Sigmoid colon (tissue), 7 donors: ENCODE measurements around the gene APAF1. TPM values are rescaled to one million over a fixed set of nuclear protein-coding genes. Genes with fewer than 3 reads are reported as not detected.

Experiments
- DNase-seq: peaks from one replicate; pipeline ENCODE4 v3.0.0-alpha.2; 2019
- H3K27ac ChIP-seq, 4 donors: fragments of 200-600 bp; sonication (generic); one replicate each; pipeline ENCODE4 v1.5.1; 2016 to 2019; ENCODE audit warnings: mild to moderate bottlenecking in 1 of 4
- H3K27me3 ChIP-seq, 3 donors: fragments of 200-600 bp; sonication (generic); one replicate each; pipeline ENCODE4 v1.5.1; 2019; ENCODE audit warnings: mild to moderate bottlenecking in 1 of 3
- H3K36me3 ChIP-seq, 4 donors: fragments of 200-600 bp; sonication (generic); one replicate each; pipeline ENCODE4 v1.5.1; 2016 to 2019
- H3K4me1 ChIP-seq, 4 donors: fragments of 200-600 bp; sonication (generic); one replicate each; pipeline ENCODE4 v1.5.1; 2017 to 2019
- H3K4me3 ChIP-seq, 4 donors: fragments of 200-600 bp; sonication (generic); one replicate each; pipeline ENCODE4 v1.5.1; 2017 to 2019; ENCODE audit warnings: mild to moderate bottlenecking in 2 of 4, moderate library complexity in 1 of 4
- H3K9me3 ChIP-seq, 4 donors: fragments of 200-600 bp in 3 of 4; sonication (generic) in 3 of 4; one replicate each; pipeline versions ENCODE4 v1.5.1 to v1.6.1; 2013 to 2019
- EP300 ChIP-seq, 4 donors: sonication (generic); formaldehyde crosslinking; IDR thresholded peaks; one replicate each; pipeline ENCODE4 v1.6.1; 2017; ENCODE audit warnings: antibody characterized with exemption in 4 of 4
- POLR2A ChIP-seq, 2 donors: fragments of 450-650 bp; IDR thresholded peaks; one replicate each; pipeline ENCODE4 v1.6.1; 2016; ENCODE audit warnings: antibody characterized with exemption in 2 of 2, mild to moderate bottlenecking in 2 of 2, moderate library complexity in 2 of 2
- POLR2AphosphoS5 ChIP-seq, 4 donors: sonication (generic); formaldehyde crosslinking; IDR thresholded peaks; one replicate each; pipeline ENCODE4 v1.6.1; 2017; ENCODE audit warnings: antibody characterized with exemption in 4 of 4
- WGBS, 2 donors: extraction: QIAGEN DNeasy Blood & Tissue Kit; methylation state at CpG; one replicate each; pipeline ENCODE4 v1.1.7; 2013; 5-methylcytosine and 5-hydroxymethylcytosine counted together
- intact Hi-C: fragments of 100-400 bp; cut with DNase I; formaldehyde crosslinking; loops from one replicate; pipeline ENCODE4 v1.15.1; 2023
- polyA plus RNA-seq, 3 donors: library from polyadenylated mRNA; stranded (reverse); fragments of 200-250 nt; gene quantifications; one replicate each; pipeline ENCODE4 v1.2.3, GENCODE V29; 2013
- total RNA-seq, 4 donors: library from RNA; depleted of rRNA; stranded (reverse); fragments of >200 nt; gene quantifications; one replicate each; pipeline ENCODE4 v1.1.0, GENCODE V29; 2016
- TF ChIP-seq, protein P1 (sequence below), 4 experiments: fragments of 450-650 bp in 3 of 4; fragments of 200-600 bp in 1 of 4; IDR thresholded peaks; one replicate each; pipeline ENCODE4 v1.5.1; 2016 to 2019; ENCODE audit warnings: antibody characterized with exemption in 4 of 4, mild to moderate bottlenecking in 3 of 4, moderate library complexity in 2 of 4
- donor health status: healthy with polysubstance abuse.
- donor health status: Bipolar disorder and iron deficiency.
- donor health status: healthy.

The APAF1 gene
- total and polyA plus RNA-seq, 7 donors: 6.2 to 20.1 (median 14.6) TPM

DNA sequence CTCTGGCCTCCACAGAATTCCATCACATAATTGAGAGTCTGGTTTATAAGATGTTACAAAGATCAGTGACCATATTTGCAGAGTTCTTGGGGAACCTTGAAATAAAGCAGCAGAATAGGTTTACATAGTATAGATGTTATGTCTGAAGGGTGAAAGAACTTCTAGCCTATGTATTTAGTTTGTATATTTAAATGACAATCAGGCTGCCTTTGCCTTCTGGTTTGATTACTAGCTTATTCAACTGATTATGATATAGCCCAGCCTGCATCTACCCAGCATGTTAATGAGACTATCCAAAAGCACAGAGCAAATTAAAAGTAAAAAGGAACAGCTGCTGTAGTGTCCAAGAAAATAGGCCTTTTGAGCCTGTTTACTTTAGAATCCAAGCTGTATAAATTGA lies 85.3 kb downstream of the APAF1 start:
- no peak overlapping the region for H3K27ac ChIP-seq
- TF ChIP-seq, protein P1, sequence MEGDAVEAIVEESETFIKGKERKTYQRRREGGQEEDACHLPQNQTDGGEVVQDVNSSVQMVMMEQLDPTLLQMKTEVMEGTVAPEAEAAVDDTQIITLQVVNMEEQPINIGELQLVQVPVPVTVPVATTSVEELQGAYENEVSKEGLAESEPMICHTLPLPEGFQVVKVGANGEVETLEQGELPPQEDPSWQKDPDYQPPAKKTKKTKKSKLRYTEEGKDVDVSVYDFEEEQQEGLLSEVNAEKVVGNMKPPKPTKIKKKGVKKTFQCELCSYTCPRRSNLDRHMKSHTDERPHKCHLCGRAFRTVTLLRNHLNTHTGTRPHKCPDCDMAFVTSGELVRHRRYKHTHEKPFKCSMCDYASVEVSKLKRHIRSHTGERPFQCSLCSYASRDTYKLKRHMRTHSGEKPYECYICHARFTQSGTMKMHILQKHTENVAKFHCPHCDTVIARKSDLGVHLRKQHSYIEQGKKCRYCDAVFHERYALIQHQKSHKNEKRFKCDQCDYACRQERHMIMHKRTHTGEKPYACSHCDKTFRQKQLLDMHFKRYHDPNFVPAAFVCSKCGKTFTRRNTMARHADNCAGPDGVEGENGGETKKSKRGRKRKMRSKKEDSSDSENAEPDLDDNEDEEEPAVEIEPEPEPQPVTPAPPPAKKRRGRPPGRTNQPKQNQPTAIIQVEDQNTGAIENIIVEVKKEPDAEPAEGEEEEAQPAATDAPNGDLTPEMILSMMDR (IDR thresholded peaks at IDR 0.05): no peak
- no peak for TF ChIP-seq POLR2AphosphoS5 (IDR thresholded peaks at IDR 0.05)
- TF ChIP-seq POLR2A (IDR thresholded peaks at IDR 0.05): no peak
- TF ChIP-seq EP300 (IDR thresholded peaks at IDR 0.05): no peak
- H3K4me1 ChIP-seq: peaks cover 0 to 3% (median 0%) of the 10 kb centered on the region in 4 donors
- intact Hi-C loops: no loop called here
- H3K27me3 ChIP-seq: no peaks in the 10 kb centered on the region
- H3K4me3 ChIP-seq: no peak overlapping the region
- H3K36me3 ChIP-seq: peaks cover 5 to 60% (median 22%) of the 10 kb centered on the region in 4 donors
- no peaks in the 10 kb centered on the region for H3K9me3 ChIP-seq
- no peak for DNase-seq

DNA sequence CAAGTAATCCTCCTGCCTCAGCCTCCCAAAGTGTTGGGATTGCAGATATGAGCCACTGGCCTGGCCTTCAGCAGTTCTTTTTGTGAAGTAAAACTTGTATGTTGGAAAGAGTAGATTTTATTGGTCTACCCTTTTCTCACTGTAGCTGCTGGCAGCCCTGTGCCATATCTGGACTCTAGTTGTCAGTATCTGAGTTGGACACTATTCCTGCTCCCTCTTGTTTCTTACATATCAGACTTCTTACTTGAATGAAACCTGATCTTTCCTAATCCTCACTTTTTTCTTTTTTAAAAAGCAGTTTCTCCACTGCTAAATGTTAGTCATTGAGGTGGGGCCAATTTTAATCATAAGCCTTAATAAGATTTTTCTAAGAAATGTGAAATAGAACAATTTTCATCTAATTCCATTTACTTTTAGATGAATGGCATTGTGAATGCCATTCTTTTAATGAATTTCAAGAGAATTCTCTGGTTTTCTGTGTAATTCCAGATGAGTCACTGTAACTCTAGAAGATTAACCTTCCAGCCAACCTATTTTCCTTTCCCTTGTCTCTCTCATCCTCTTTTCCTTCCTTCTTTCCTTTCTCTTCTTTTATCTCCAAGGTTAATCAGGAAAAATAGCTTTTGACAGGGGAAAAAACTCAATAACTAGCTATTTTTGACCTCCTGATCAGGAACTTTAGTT lies 88.7 kb downstream of the APAF1 start:
- Histone ChIP-seq H3K36me3 (peaks cover 5 to 45% (median 12%) of the 10 kb centered on the region in 4 donors), H3K27me3 (no peaks in the 10 kb centered on the region)
- intact Hi-C loops: no loop called here

DNA sequence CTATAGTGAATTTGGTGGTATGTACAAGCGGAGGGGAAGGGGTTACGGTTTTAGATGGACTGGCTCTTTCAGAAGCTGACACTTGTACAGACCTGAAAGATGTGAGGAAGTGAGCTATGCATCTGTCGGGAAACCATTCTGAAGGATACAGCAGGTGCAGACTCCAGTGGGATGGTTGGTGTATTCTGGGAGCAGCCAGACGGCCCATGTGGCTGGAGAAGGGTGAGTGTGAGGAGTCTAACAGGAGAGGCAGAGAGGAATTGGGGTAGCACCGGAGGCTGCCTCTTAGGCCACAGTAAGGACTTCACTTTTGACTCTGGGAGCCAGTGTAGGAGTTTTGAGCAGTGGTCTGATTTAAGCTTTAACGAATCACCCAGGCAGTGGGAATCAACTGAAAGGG lies 90.7 kb downstream of the APAF1 start:
- H3K27ac ChIP-seq: no peak overlapping the region
- H3K27me3 ChIP-seq: no peaks in the 10 kb centered on the region
- H3K9me3 ChIP-seq: no peaks in the 10 kb centered on the region
- H3K36me3 ChIP-seq: peaks cover 0 to 32% (median 9%) of the 10 kb centered on the region in 4 donors
- intact Hi-C loops: no loop called here
- H3K4me1 ChIP-seq: peaks cover 0 to 13% (median 9%) of the 10 kb centered on the region in 4 donors
- H3K4me3 ChIP-seq: no peak overlapping the region
- 95 to 98% methylated on average over 6 of the region's 6 CpGs for WGBS, 2 donors
- no peak for DNase-seq
- no peak for TF ChIP-seq EP300 (IDR thresholded peaks at IDR 0.05)
- no peak for TF ChIP-seq POLR2AphosphoS5 (IDR thresholded peaks at IDR 0.05)
- TF ChIP-seq, protein P1 (IDR thresholded peaks at IDR 0.05): no peak
- TF ChIP-seq POLR2A (IDR thresholded peaks at IDR 0.05): no peak

More for the DNA sequence above, 88.7 kb downstream of the APAF1 start:
- Histone ChIP-seq H3K9me3 (no peaks in the 10 kb centered on the region), H3K4me3 (no peak overlapping the region), H3K4me1 (peaks cover 0 to 13% (median 9%) of the 10 kb centered on the region in 4 donors), H3K27ac (no peak overlapping the region)
- TF ChIP-seq POLR2AphosphoS5 (IDR thresholded peaks at IDR 0.05): no peak
- DNase-seq: no peak

DNA sequence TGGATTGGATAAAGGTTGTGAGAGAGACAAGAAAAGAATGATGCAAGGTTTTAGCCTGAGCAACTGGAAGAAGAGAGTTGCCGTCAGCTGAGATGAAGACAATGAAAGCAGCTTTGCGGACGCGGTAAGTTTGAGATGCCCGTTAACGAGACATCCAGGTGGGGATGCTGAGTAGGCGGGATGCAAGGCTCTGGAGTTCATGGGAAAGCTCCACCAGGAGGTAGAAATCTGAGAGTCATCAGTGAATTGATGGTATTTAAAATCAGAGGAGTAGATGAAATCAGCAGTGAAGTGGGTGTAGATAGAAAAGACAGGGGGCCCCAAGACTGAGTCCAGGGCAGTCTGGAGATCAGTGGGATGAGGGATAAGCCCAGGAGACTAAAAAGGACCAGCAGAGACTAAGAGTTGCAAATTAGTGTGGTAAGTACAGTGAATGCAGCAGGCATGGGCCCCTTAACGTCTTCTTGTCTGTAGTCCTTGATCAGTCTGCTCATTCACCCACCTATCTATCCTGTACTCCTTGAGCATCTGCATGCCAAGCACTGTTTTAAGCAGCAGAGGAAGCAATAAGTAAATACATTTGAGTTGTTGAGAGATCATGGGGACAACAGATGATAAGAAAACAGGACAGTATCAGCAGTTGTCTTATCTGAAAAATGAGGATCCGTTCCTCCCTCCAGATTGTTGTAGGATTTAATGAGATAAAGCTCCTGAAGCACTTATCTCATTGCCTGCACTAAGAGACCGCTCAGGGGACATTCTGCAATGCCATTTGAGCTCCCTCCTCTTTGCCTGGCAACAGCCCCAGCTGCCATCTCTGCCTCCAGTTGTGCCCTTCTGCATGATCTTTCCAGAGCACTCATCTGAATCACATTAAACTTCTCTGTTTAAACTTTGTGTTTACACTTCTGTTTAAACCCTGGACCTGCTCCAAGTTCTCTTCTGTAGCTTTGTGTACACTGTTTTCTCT lies 91.5 kb downstream of the APAF1 start:
- H3K4me1 ChIP-seq: peaks cover 0 to 13% (median 9%) of the 10 kb centered on the region in 4 donors
- WGBS, 2 donors: 80 to 88% methylated on average over 10 of the region's 10 CpGs
- no peaks in the 10 kb centered on the region for H3K9me3 ChIP-seq
- intact Hi-C loops: no loop called here
- TF ChIP-seq, protein P1 (IDR thresholded peaks at IDR 0.05): no peak
- no peak for TF ChIP-seq POLR2A (IDR thresholded peaks at IDR 0.05)
- TF ChIP-seq EP300 (IDR thresholded peaks at IDR 0.05): no peak
- TF ChIP-seq POLR2AphosphoS5 (IDR thresholded peaks at IDR 0.05): no peak
- no peak for DNase-seq
- no peak overlapping the region for H3K27ac ChIP-seq
- H3K36me3 ChIP-seq: peaks cover 0 to 24% (median 9%) of the 10 kb centered on the region in 4 donors
- H3K4me3 ChIP-seq: no peak overlapping the region
- no peaks in the 10 kb centered on the region for H3K27me3 ChIP-seq

DNA sequence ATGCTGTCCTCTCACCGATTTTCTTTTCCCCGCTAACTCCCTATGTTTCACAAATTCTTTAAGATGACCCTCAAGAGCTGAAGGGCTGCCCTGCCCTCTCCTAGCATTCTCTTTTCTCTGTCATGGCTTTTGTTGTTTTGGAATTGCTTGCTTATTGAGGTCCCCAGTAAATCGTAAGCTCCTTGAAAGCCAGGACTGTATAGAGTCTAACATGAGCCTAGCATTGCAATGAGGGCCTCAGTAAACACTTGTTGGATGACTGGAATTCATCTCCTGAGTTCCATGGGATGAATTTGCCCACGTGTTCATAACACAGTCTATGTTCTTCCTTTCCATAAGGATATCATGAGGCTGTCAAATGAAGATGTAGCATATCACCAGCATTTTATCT lies 92.2 kb downstream of the APAF1 start:
- no peaks in the 10 kb centered on the region for H3K9me3 ChIP-seq
- H3K4me3 ChIP-seq: no peak overlapping the region
- no peak overlapping the region for H3K27ac ChIP-seq
- WGBS, 2 donors: 44 to 62% methylated on average over 4 of the region's 4 CpGs
- intact Hi-C loops: no loop called here
- DNase-seq: no peak
- H3K36me3 ChIP-seq: peaks cover 0 to 20% (median 9%) of the 10 kb centered on the region in 4 donors
- no peaks in the 10 kb centered on the region for H3K27me3 ChIP-seq
- H3K4me1 ChIP-seq: peaks cover 0 to 13% (median 9%) of the 10 kb centered on the region in 4 donors
- no peak for TF ChIP-seq POLR2A (IDR thresholded peaks at IDR 0.05)
- TF ChIP-seq EP300 (IDR thresholded peaks at IDR 0.05): no peak
- no peak for TF ChIP-seq POLR2AphosphoS5 (IDR thresholded peaks at IDR 0.05)
- TF ChIP-seq, protein P1 (IDR thresholded peaks at IDR 0.05): no peak
